PC-9 (cell line): ENCODE results near the gene NFE2L3. TPM values are rescaled to one million over a fixed set of nuclear protein-coding genes. Genes with fewer than 3 reads are reported as not detected.

Experiments
- BruUV-seq: library from RNA; stranded (reverse); fragments of 400-500 nt; replicated peaks from 2 replicates; lab custom pipeline; 2021; lab: Mats Ljungman, UMichigan
- CTCF ChIA-PET: fragments of 300-600 bp; sonication (Branson Sonifier 250); formaldehyde crosslinking; loops from one replicate; lab custom pipeline; 2022; ENCODE audit warnings: antibody characterized with exemption; lab: Charles Lee
- POLR2A ChIA-PET: fragments of 300-600 bp; sonication (Branson Sonifier 250); formaldehyde crosslinking; loops from one replicate; lab custom pipeline; 2022; ENCODE audit warnings: antibody characterized with exemption; ENCODE audit not compliant: unreplicated experiment; lab: Charles Lee
- DNase-seq, 2 experiments: peaks; one replicate each; pipeline versions ENCODE4 v3.0.0 to v3.0.0-alpha.2; 2015 to 2022; ENCODE audit warnings: mixed read lengths in 1 of 2
- H2AFZ ChIP-seq: fragments of 200-600 bp; sonication (generic); 2 replicates; pipeline ENCODE4 v1.8.1; 2017; ENCODE audit warnings: antibody characterized with exemption
- H3F3A ChIP-seq: fragments of 200-600 bp; sonication (generic); 2 replicates; pipeline ENCODE4 v1.8.1; 2017; ENCODE audit warnings: antibody characterized with exemption, mild to moderate bottlenecking, low read depth; ENCODE audit not compliant: insufficient read depth
- H3K27ac ChIP-seq: fragments of 200-600 bp; sonication (generic); 2 replicates; pipeline ENCODE4 v1.6.1; 2016; ENCODE audit warnings: mixed run types
- H3K27me3 ChIP-seq: fragments of 200-600 bp; sonication (generic); 2 replicates; pipeline ENCODE4 v1.6.1; 2016; ENCODE audit warnings: low read depth, mixed run types; ENCODE audit not compliant: insufficient read depth
- H3K36me3 ChIP-seq: fragments of 200-600 bp; sonication (generic); 2 replicates; pipeline ENCODE4 v1.6.1; 2016; ENCODE audit warnings: low read depth, mixed run types
- H3K4me1 ChIP-seq: fragments of 200-600 bp; sonication (generic); replicated peaks from 2 replicates; pipeline ENCODE4 v1.6.1; 2016; ENCODE audit warnings: mixed run types; ENCODE audit not compliant: insufficient read depth
- H3K4me2 ChIP-seq: fragments of 200-600 bp; sonication (generic); 2 replicates; pipeline ENCODE4 v1.6.1; 2017; ENCODE audit warnings: mixed run types
- H3K4me3 ChIP-seq: fragments of 200-600 bp; sonication (generic); 2 replicates; pipeline ENCODE4 v1.6.1; 2016; ENCODE audit warnings: mixed run types
- H3K79me2 ChIP-seq: fragments of 200-600 bp; sonication (generic); 2 replicates; pipeline ENCODE4 v1.6.1; 2017; ENCODE audit warnings: low read depth, mixed run types
- H3K9me2 ChIP-seq: fragments of 200-600 bp; sonication (generic); 2 replicates; pipeline ENCODE4 v1.8.1; 2017; ENCODE audit warnings: mild to moderate bottlenecking; ENCODE audit not compliant: insufficient read depth
- H3K9me3 ChIP-seq: fragments of 200-600 bp; sonication (generic); 2 replicates; pipeline ENCODE4 v1.8.1; 2016; ENCODE audit warnings: low read depth; ENCODE audit not compliant: insufficient read depth
- H4K20me1 ChIP-seq: fragments of 200-600 bp; sonication (generic); 2 replicates; pipeline ENCODE4 v1.8.1; 2017; ENCODE audit not compliant: insufficient read depth
- EZH2 ChIP-seq: fragments of 200-600 bp; sonication (generic); IDR thresholded peaks from 2 replicates; pipeline ENCODE4 v1.8.0; 2017; ENCODE audit warnings: antibody characterized with exemption, low read depth
- intact Hi-C: fragments of 100-400 bp; cut with micrococcal nuclease; formaldehyde crosslinking; loops from one replicate; pipeline ENCODE4 v1.10.0; 2022; ENCODE audit not compliant: unreplicated experiment
- total RNA-seq: library from RNA; stranded (reverse); gene quantifications from 2 replicates; pipeline ENCODE4 v1.2.3, GENCODE V29; 2021
- TF ChIP-seq, protein P1 (sequence below): fragments of 200-600 bp; sonication (generic); conservative IDR thresholded peaks from 2 replicates; pipeline ENCODE4 v1.6.1; 2017; ENCODE audit warnings: mixed run types, antibody characterized with exemption, mild to moderate bottlenecking, moderate library complexity

The NFE2L3 gene
- total RNA-seq, 1 experiment from 2014 or later = 49.1 TPM

GRCh38 chr7:26136831-26137230 is 15.2 kb upstream of the NFE2L3 start:
- intact Hi-C loops = no loop called here
- DNase-seq = no peak
- no peak overlapping the region for H2AFZ ChIP-seq
- no peak overlapping the region for H3K4me2 ChIP-seq
- no peaks in the 10 kb centered on the region for H3K27me3 ChIP-seq
- CTCF ChIA-PET = no interaction called here
- POLR2A ChIA-PET = no interaction called here
- no peaks in the 10 kb centered on the region for H3K79me2 ChIP-seq
- H3K4me3 ChIP-seq = no peak overlapping the region
- peaks cover 3% of the 10 kb centered on the region for H3K4me1 ChIP-seq
- H3K36me3 ChIP-seq = no peaks in the 10 kb centered on the region
- H3K9me3 ChIP-seq = no peaks in the 10 kb centered on the region
- TF ChIP-seq, protein P1, sequence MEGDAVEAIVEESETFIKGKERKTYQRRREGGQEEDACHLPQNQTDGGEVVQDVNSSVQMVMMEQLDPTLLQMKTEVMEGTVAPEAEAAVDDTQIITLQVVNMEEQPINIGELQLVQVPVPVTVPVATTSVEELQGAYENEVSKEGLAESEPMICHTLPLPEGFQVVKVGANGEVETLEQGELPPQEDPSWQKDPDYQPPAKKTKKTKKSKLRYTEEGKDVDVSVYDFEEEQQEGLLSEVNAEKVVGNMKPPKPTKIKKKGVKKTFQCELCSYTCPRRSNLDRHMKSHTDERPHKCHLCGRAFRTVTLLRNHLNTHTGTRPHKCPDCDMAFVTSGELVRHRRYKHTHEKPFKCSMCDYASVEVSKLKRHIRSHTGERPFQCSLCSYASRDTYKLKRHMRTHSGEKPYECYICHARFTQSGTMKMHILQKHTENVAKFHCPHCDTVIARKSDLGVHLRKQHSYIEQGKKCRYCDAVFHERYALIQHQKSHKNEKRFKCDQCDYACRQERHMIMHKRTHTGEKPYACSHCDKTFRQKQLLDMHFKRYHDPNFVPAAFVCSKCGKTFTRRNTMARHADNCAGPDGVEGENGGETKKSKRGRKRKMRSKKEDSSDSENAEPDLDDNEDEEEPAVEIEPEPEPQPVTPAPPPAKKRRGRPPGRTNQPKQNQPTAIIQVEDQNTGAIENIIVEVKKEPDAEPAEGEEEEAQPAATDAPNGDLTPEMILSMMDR = no peak
- TF ChIP-seq EZH2 = no peak
- H3K9me2 ChIP-seq = no peaks in the 10 kb centered on the region
- BruUV-seq = no TSS peak
- H3K27ac ChIP-seq = no peak overlapping the region
- H4K20me1 ChIP-seq = no peaks in the 10 kb centered on the region
- H3F3A ChIP-seq = no peaks in the 10 kb centered on the region

DNA sequence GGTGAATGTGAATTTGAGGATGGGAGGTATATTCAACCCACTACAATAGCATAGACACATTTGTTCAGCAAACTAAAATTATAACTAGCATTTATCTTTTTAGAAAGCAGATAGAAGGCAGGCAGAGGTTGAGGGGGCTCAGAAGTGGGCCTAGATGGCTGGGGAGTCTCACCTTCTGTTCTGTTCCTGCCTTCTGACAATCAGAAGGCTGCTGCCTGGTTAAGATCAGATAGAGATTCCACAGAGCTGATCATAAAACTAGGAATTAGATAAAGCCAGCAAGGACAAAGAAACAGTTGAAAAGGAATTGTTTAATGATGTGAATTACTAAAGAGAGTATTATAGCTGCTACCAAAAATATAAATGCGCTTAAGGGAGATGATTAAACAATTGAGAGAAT is 11.6 kb upstream of the NFE2L3 start:
- Histone ChIP-seq H4K20me1 (no peaks in the 10 kb centered on the region), H3F3A (peaks cover 22% of the 10 kb centered on the region), H3K79me2 (no peaks in the 10 kb centered on the region), H3K27ac (no peak overlapping the region), H3K9me2 (no peaks in the 10 kb centered on the region), H3K4me2 (no peak overlapping the region), H3K36me3 (no peaks in the 10 kb centered on the region), H3K27me3 (no peaks in the 10 kb centered on the region), H2AFZ (no peak overlapping the region), H3K4me3 (no peak overlapping the region), H3K9me3 (no peaks in the 10 kb centered on the region), H3K4me1 (peaks cover 30% of the 10 kb centered on the region)
- intact Hi-C loops = no loop called here
- CTCF ChIA-PET = no interaction called here
- no peak for DNase-seq
- no TSS peak for BruUV-seq
- POLR2A ChIA-PET = no interaction called here
- TF ChIP-seq EZH2 = no peak
- TF ChIP-seq, protein P1 = no peak

GRCh38 chr7:26141077-26141476 is 10.9 kb upstream of the NFE2L3 start:
- intact Hi-C loops = no loop called here
- no peak overlapping the region for H3K4me3 ChIP-seq
- peaks cover 30% of the 10 kb centered on the region for H3K4me1 ChIP-seq
- peaks cover 22% of the 10 kb centered on the region for H3F3A ChIP-seq
- DNase-seq = no peak
- TF ChIP-seq, protein P1 = no peak
- no peak for TF ChIP-seq EZH2
- no peaks in the 10 kb centered on the region for H3K27me3 ChIP-seq
- H4K20me1 ChIP-seq = no peaks in the 10 kb centered on the region
- ChIA-PET CTCF (no interaction called here), POLR2A (no interaction called here)
- no peaks in the 10 kb centered on the region for H3K9me3 ChIP-seq
- no peaks in the 10 kb centered on the region for H3K36me3 ChIP-seq
- no peaks in the 10 kb centered on the region for H3K9me2 ChIP-seq
- no peak overlapping the region for H2AFZ ChIP-seq
- H3K27ac ChIP-seq = no peak overlapping the region
- H3K4me2 ChIP-seq = no peak overlapping the region
- H3K79me2 ChIP-seq = no peaks in the 10 kb centered on the region
- no TSS peak for BruUV-seq
